Panc1 (cell line): ENCODE data around the gene ZIC4.

Experiments used
- CTCF ChIP-seq: fragments of 450-650 bp; IDR thresholded peaks from 2 replicates; pipeline ENCODE4 v1.5.1; 2017; ENCODE audit warnings: mild to moderate bottlenecking
- SIN3A ChIP-seq: IDR thresholded peaks from 2 replicates; pipeline ENCODE4 v1.6.1; 2012; ENCODE audit warnings: low read depth, mild to moderate bottlenecking, low read length, moderate library complexity, borderline replicate concordance; ENCODE audit not compliant: insufficient read depth

DNA sequence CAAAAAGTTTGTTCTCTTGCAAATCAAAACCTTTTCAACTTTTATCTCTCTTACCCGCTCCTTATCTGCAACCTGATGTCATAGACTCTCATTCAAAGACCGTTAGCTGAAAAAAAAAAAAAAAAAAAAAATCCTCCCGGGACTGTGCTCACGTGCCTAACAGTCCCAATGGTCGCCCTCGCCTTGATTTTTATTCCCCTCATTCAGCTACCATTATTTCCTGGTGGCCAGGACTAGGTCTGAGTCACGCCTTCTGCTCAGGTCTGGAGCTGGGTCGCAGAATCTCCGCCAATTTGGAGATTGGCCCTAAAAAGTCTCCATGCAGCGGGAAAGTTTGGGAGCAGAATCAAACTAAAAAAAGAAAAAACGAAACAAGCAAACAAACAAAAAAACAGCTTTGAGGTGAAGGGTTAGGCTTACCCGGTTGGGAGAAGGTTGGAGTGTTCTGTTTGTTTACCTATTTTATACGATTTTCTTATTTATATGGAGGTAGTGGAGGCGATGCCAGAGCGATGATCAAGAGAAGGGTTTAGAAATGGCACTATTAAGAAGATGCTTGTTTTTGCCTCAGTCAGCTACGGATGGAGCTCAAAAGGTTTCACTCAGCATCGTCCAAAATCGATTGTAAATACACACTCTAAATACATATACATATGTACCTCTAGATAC, 51.1 kb downstream of the ZIC4 start:
- TF ChIP-seq CTCF: no peak
- no peak for TF ChIP-seq SIN3A
